SK-N-SH treated with all-trans-retinoic acid at 6 μM for 48 hours (cell line): Measurements from ENCODE around the gene AHI1.

Experiments used
- ATAC-seq: fragments of 200-7000 bp; cut with Tn5 transposase; 3 replicates; pipeline ENCODE4 v1.9.1; 2020; ENCODE audit warnings: mild to moderate bottlenecking, moderate library complexity
- ARNTL ChIP-seq: fragments of 450-650 bp; formaldehyde crosslinking; IDR thresholded peaks from 2 replicates; pipeline ENCODE4 v1.5.0; 2020; ENCODE audit warnings: low read depth, mild to moderate bottlenecking, moderate library complexity, borderline replicate concordance
- BACH2 ChIP-seq: fragments of 250-450 bp; sonication (Bioruptor Pico); IDR thresholded peaks from 2 replicates; pipeline ENCODE4 v1.9.0; 2021; ENCODE audit warnings: mild to moderate bottlenecking, borderline replicate concordance
- CREB5 ChIP-seq: fragments of 250-450 bp; sonication (Bioruptor Pico); IDR thresholded peaks from 2 replicates; pipeline ENCODE4 v1.5.1; 2020; ENCODE audit warnings: low read depth, mild to moderate bottlenecking, moderate library complexity
- CSDC2 ChIP-seq: fragments of 250-450 bp; sonication (Bioruptor Pico); IDR thresholded peaks from 2 replicates; pipeline ENCODE4 v1.5.0; 2020; ENCODE audit warnings: mild to moderate bottlenecking, moderate library complexity
- CSRNP3 ChIP-seq: fragments of 250-450 bp; sonication (Bioruptor Pico); IDR thresholded peaks from 2 replicates; pipeline ENCODE4 v1.5.1; 2021; ENCODE audit warnings: mild to moderate bottlenecking, moderate library complexity
- ESRRG ChIP-seq: fragments of 250-450 bp; sonication (Bioruptor Pico); IDR thresholded peaks from 2 replicates; pipeline ENCODE4 v1.6.1; 2021; ENCODE audit warnings: mild to moderate bottlenecking
- GLIS3 ChIP-seq: fragments of 250-450 bp; sonication (Bioruptor Pico); IDR thresholded peaks from 2 replicates; pipeline ENCODE4 v1.5.0; 2020; ENCODE audit warnings: mild to moderate bottlenecking, moderate library complexity
- ISL1 ChIP-seq: fragments of 250-450 bp; sonication (Bioruptor Pico); IDR thresholded peaks from 2 replicates; pipeline ENCODE4 v2.1.2; 2022; ENCODE audit warnings: mild to moderate bottlenecking, moderate library complexity
- PATZ1 ChIP-seq: fragments of 250-450 bp; sonication (Bioruptor Pico); IDR thresholded peaks from 2 replicates; pipeline ENCODE4 v1.8.0; 2020; ENCODE audit warnings: mild to moderate bottlenecking, moderate library complexity, borderline replicate concordance
- POU6F1 ChIP-seq: fragments of 250-450 bp; sonication (Bioruptor Pico); IDR thresholded peaks from 2 replicates; pipeline ENCODE4 v1.8.0; 2021; ENCODE audit warnings: low read depth, mild to moderate bottlenecking, moderate library complexity, borderline replicate concordance
- PPARA ChIP-seq: fragments of 250-450 bp; sonication (Bioruptor Pico); IDR thresholded peaks from 2 replicates; pipeline ENCODE4 v1.5.0; 2020; ENCODE audit warnings: mild to moderate bottlenecking, borderline replicate concordance
- SNAI2 ChIP-seq: fragments of 250-450 bp; sonication (Bioruptor Pico); IDR thresholded peaks from 2 replicates; pipeline ENCODE4 v1.5.0; 2020; ENCODE audit warnings: mild to moderate bottlenecking, moderate library complexity
- TCF4 ChIP-seq: fragments of 250-450 bp; sonication (Bioruptor Pico); IDR thresholded peaks from 2 replicates; pipeline ENCODE4 v1.8.0; 2021; ENCODE audit warnings: mild to moderate bottlenecking, moderate library complexity, borderline replicate concordance
- TOX ChIP-seq: fragments of 250-450 bp; sonication (Bioruptor Pico); IDR thresholded peaks from 2 replicates; pipeline ENCODE4 v1.8.0; 2021; ENCODE audit warnings: mild to moderate bottlenecking, moderate library complexity, borderline replicate concordance
- TSHZ2 ChIP-seq: fragments of 250-450 bp; sonication (Bioruptor Pico); IDR thresholded peaks from 2 replicates; pipeline ENCODE4 v1.5.0; 2020; ENCODE audit warnings: mild to moderate bottlenecking, moderate library complexity
- ZC3H10 ChIP-seq: fragments of 250-450 bp; sonication (Bioruptor Pico); IDR thresholded peaks from 2 replicates; pipeline ENCODE4 v1.5.1; 2021; ENCODE audit warnings: mild to moderate bottlenecking, moderate library complexity
- ZFP3 ChIP-seq: fragments of 250-450 bp; sonication (Bioruptor Pico); IDR thresholded peaks from 2 replicates; pipeline ENCODE4 v1.5.0; 2020; ENCODE audit warnings: mild to moderate bottlenecking, moderate library complexity
- ZFP30 ChIP-seq: fragments of 450-650 bp; formaldehyde crosslinking; IDR thresholded peaks from 2 replicates; pipeline ENCODE4 v1.5.0; 2022; ENCODE audit warnings: mild to moderate bottlenecking, moderate library complexity
- ZNF565 ChIP-seq: fragments of 450-650 bp; formaldehyde crosslinking; conservative IDR thresholded peaks from 2 replicates; pipeline ENCODE4 v1.5.0; 2020; ENCODE audit warnings: low read depth, mild to moderate bottlenecking, moderate library complexity
- ZNF70 ChIP-seq: fragments of 450-650 bp; formaldehyde crosslinking; IDR thresholded peaks from 2 replicates; pipeline ENCODE4 v1.5.0; 2020; ENCODE audit warnings: mild to moderate bottlenecking, moderate library complexity
- ZNF8 ChIP-seq: fragments of 450-650 bp; formaldehyde crosslinking; IDR thresholded peaks from 2 replicates; pipeline ENCODE4 v1.5.0; 2020; ENCODE audit warnings: mild to moderate bottlenecking, moderate library complexity

Gene AHI1

GRCh38 chr6:135240711-135241110 lies 256.8 kb downstream of the AHI1 start:
- no peak for ATAC-seq
- TF ChIP-seq ZNF70 (CRISPR knock-in tag) (no peak), CREB5 (CRISPR knock-in tag) (no peak), ZNF8 (CRISPR knock-in tag) (no peak), TCF4 (CRISPR knock-in tag) (no peak), TOX (no peak), ARNTL (CRISPR knock-in tag) (no peak), TSHZ2 (CRISPR knock-in tag) (no peak), SNAI2 (CRISPR knock-in tag) (no peak)

- TF ChIP-seq CREB5 (CRISPR knock-in tag) (no peak), PATZ1 (CRISPR knock-in tag) (no peak), BACH2 (CRISPR knock-in tag) (no peak), TOX (no peak), POU6F1 (CRISPR knock-in tag) (no peak), ZC3H10 (CRISPR knock-in tag) (no peak), CSDC2 (no peak), PPARA (CRISPR knock-in tag) (no peak), GLIS3 (CRISPR knock-in tag) (no peak), ZFP30 (CRISPR knock-in tag) (no peak), ZFP3 (CRISPR knock-in tag) (no peak), ZNF70 (CRISPR knock-in tag) (no peak), ESRRG (CRISPR knock-in tag) (no peak), CSRNP3 (no peak), SNAI2 (CRISPR knock-in tag) (no peak), ZNF565 (CRISPR knock-in tag) (no peak), ISL1 (no peak), TSHZ2 (CRISPR knock-in tag) (no peak)
- ATAC-seq = no peak
Observed at GRCh38 chr6:135236732-135237131, 260.8 kb downstream of the AHI1 start.
